Karpas-422 (cell line): ENCODE measurements around the gene SLC4A5. TPM values are rescaled to one million over a fixed set of nuclear protein-coding genes. Genes with fewer than 3 reads are reported as not detected.
"Not testable (repeated sequence)": the region's sequence is repeated elsewhere in the genome, so short reads cannot be mapped to it uniquely, and the experiment has no call there.

Source experiments
- DNase-seq: peaks from one replicate; pipeline ENCODE4 v3.0.0-alpha.2; 2015
- H2AFZ ChIP-seq: fragments of 200-600 bp; sonication (generic); 2 replicates; pipeline ENCODE4 v1.6.1; 2014; ENCODE audit warnings: antibody characterized with exemption, low read length, mixed read lengths
- H3K27ac ChIP-seq: fragments of 200-600 bp; sonication (generic); 2 replicates; pipeline ENCODE4 v1.5.1; 2014; ENCODE audit warnings: mild to moderate bottlenecking, low read length, moderate library complexity
- H3K27me3 ChIP-seq: fragments of 200-600 bp; sonication (generic); 2 replicates; pipeline ENCODE4 v1.6.1; 2014; ENCODE audit warnings: low read length, mixed read lengths
- H3K36me3 ChIP-seq: fragments of 200-600 bp; sonication (generic); 2 replicates; pipeline ENCODE4 v1.6.1; 2014; ENCODE audit warnings: low read length, mixed read lengths; ENCODE audit not compliant: insufficient read depth
- H3K4me1 ChIP-seq: fragments of 200-600 bp; sonication (generic); 2 replicates; pipeline ENCODE4 v1.6.1; 2014; ENCODE audit warnings: mild to moderate bottlenecking, low read length, mixed read lengths
- H3K4me2 ChIP-seq: fragments of 200-600 bp; sonication (generic); 2 replicates; pipeline ENCODE4 v1.6.1; 2014; ENCODE audit warnings: low read length, low read depth, mild to moderate bottlenecking; ENCODE audit not compliant: poor library complexity, severe bottlenecking
- H3K4me3 ChIP-seq: fragments of 200-600 bp; sonication (generic); 2 replicates; pipeline ENCODE4 v1.5.1; 2014; ENCODE audit warnings: mild to moderate bottlenecking, antibody characterized with exemption, low read length, mixed read lengths
- H3K79me2 ChIP-seq: fragments of 200-600 bp; sonication (generic); 2 replicates; pipeline ENCODE4 v1.6.1; 2014; ENCODE audit warnings: mild to moderate bottlenecking, low read length, mixed read lengths
- H3K9ac ChIP-seq: fragments of 200-600 bp; sonication (generic); 2 replicates; pipeline ENCODE4 v1.6.0; 2014; ENCODE audit warnings: low read length
- H3K9me2 ChIP-seq: fragments of 200-600 bp; sonication (generic), shearing (Covaris generic); replicated peaks from 2 replicates; pipeline ENCODE4 v1.6.0; 2014; ENCODE audit warnings: mild to moderate bottlenecking, low read length, moderate library complexity; ENCODE audit not compliant: insufficient read depth
- H3K9me3 ChIP-seq: fragments of 300-700, 200-600 bp; sonication (generic); 2 replicates; pipeline ENCODE4 v1.6.1; 2014; ENCODE audit warnings: low read length, mixed read lengths
- H4K20me1 ChIP-seq: fragments of 200-600 bp; sonication (generic); 2 replicates; pipeline ENCODE4 v1.6.1; 2014; ENCODE audit warnings: mild to moderate bottlenecking, antibody characterized with exemption, low read length, low read depth; ENCODE audit not compliant: insufficient read depth
- total RNA-seq: library from RNA; depleted of rRNA; stranded (reverse); fragments of >200 nt; shearing (Covaris generic); gene quantifications from 2 replicates; pipeline ENCODE4 v1.2.3, GENCODE V29; 2014; ENCODE audit warnings: low replicate concordance

SLC4A5 gene
- total RNA-seq, 1 experiment from 2014 or later = 3.2 TPM

- H3K9ac ChIP-seq = no peak overlapping the region
- no peaks in the 10 kb centered on the region for H3K79me2 ChIP-seq
- peaks cover 4% of the 10 kb centered on the region; the same call in 1 of the 2 replicates for H3K4me1 ChIP-seq
- no peaks in the 10 kb centered on the region for H3K9me3 ChIP-seq
- H3K4me3 ChIP-seq = no peak overlapping the region
- no peak overlapping the region for H2AFZ ChIP-seq
- no peaks in the 10 kb centered on the region for H3K9me2 ChIP-seq
- H3K4me2 ChIP-seq = no peak overlapping the region
- H3K36me3 ChIP-seq = peaks cover 29% of the 10 kb centered on the region
- DNase-seq = peak; percentile 56
- H3K27me3 ChIP-seq = no peaks in the 10 kb centered on the region
- no peak overlapping the region for H3K27ac ChIP-seq
- H4K20me1 ChIP-seq = peaks cover 27% of the 10 kb centered on the region
These were observed 121.5 kb downstream of the SLC4A5 start for GRCh38 chr2:74221604-74222299.

- Histone ChIP-seq H2AFZ (no peak overlapping the region), H3K36me3 (peaks cover 35% of the 10 kb centered on the region)
These were observed 122.1 kb downstream of the SLC4A5 start for GRCh38 chr2:74221091-74221490.

GRCh38 chr2:74219846-74220486, 123.2 kb downstream of the SLC4A5 start:
- Histone ChIP-seq H3K9me3 (no peaks in the 10 kb centered on the region), H3K79me2 (no peaks in the 10 kb centered on the region), H3K9ac (no peak overlapping the region), H3K9me2 (no peaks in the 10 kb centered on the region), H2AFZ (no peak overlapping the region), H3K27ac (no peak overlapping the region), H3K4me2 (no peak overlapping the region), H3K4me1 (no peaks in the 10 kb centered on the region), H3K27me3 (no peaks in the 10 kb centered on the region), H4K20me1 (peaks cover 30% of the 10 kb centered on the region), H3K4me3 (no peak overlapping the region), H3K36me3 (peaks cover 41% of the 10 kb centered on the region)
- DNase-seq = no peak

More at GRCh38 chr2:74221091-74221490, 122.1 kb downstream of the SLC4A5 start:
- Histone ChIP-seq H4K20me1 (peaks cover 29% of the 10 kb centered on the region), H3K9me3 (no peaks in the 10 kb centered on the region), H3K4me1 (peaks cover 4% of the 10 kb centered on the region; the same call in 1 of the 2 replicates), H3K9ac (no peak overlapping the region), H3K27ac (no peak overlapping the region), H3K9me2 (no peaks in the 10 kb centered on the region), H3K4me3 (no peak overlapping the region), H3K27me3 (no peaks in the 10 kb centered on the region), H3K79me2 (no peaks in the 10 kb centered on the region), H3K4me2 (no peak overlapping the region)
- no peak for DNase-seq

GRCh38 chr2:74216642-74217041, 126.6 kb downstream of the SLC4A5 start:
- Histone ChIP-seq H4K20me1 (peaks cover 24% of the 10 kb centered on the region), H3K36me3 (peaks cover 68% of the 10 kb centered on the region)
- no peak for DNase-seq

GRCh38 chr2:74215771-74216170, 127.4 kb downstream of the SLC4A5 start:
- not testable (repeated sequence) for H2AFZ ChIP-seq, H3K27ac ChIP-seq, H3K4me1 ChIP-seq, H3K4me2 ChIP-seq, H3K79me2 ChIP-seq, H3K9ac ChIP-seq, H3K4me3 ChIP-seq, H3K9me3 ChIP-seq, DNase-seq, H3K27me3 ChIP-seq, H3K9me2 ChIP-seq
- H3K36me3 ChIP-seq = peaks cover 70% of the 10 kb centered on the region
- H4K20me1 ChIP-seq = peaks cover 25% of the 10 kb centered on the region

More at GRCh38 chr2:74216642-74217041, 126.6 kb downstream of the SLC4A5 start:
- H3K79me2 ChIP-seq = 0 out of 2 replicates have a peak, but pooled peaks cover 3% of the 10 kb centered on the region
- no peak overlapping the region for H3K4me3 ChIP-seq
- no peaks in the 10 kb centered on the region for H3K9me3 ChIP-seq
- no peak overlapping the region for H3K9ac ChIP-seq
- no peak overlapping the region for H3K27ac ChIP-seq
- no peaks in the 10 kb centered on the region for H3K4me1 ChIP-seq
- H3K9me2 ChIP-seq = no peaks in the 10 kb centered on the region
- no peak overlapping the region for H3K4me2 ChIP-seq
- H2AFZ ChIP-seq = no peak overlapping the region
- no peaks in the 10 kb centered on the region for H3K27me3 ChIP-seq

- Histone ChIP-seq H3K9me3 (no peaks in the 10 kb centered on the region), H3K36me3 (peaks cover 81% of the 10 kb centered on the region), H2AFZ (no peak overlapping the region), H3K4me1 (no peaks in the 10 kb centered on the region), H3K9me2 (no peaks in the 10 kb centered on the region), H3K27me3 (no peaks in the 10 kb centered on the region), H3K79me2 (peaks cover 24% of the 10 kb centered on the region), H4K20me1 (peaks cover 42% of the 10 kb centered on the region), H3K27ac (no peak overlapping the region), H3K4me2 (no peak overlapping the region), H3K4me3 (no peak overlapping the region), H3K9ac (no peak overlapping the region)
- no peak for DNase-seq
These were observed 130.4 kb downstream of the SLC4A5 start for GRCh38 chr2:74212702-74213410.

GRCh38 chr2:74206180-74206688, 137.0 kb downstream of the SLC4A5 start:
- H3K4me3 ChIP-seq = no peak overlapping the region
- peaks cover 91% of the 10 kb centered on the region for H4K20me1 ChIP-seq
- H3K27me3 ChIP-seq = no peaks in the 10 kb centered on the region
- no peak for DNase-seq
- peaks cover 13% of the 10 kb centered on the region for H3K4me1 ChIP-seq
- H3K9ac ChIP-seq = no peak overlapping the region
- no peaks in the 10 kb centered on the region for H3K9me2 ChIP-seq
- H3K9me3 ChIP-seq = no peaks in the 10 kb centered on the region
- no peak overlapping the region for H3K27ac ChIP-seq
- no peak overlapping the region for H3K4me2 ChIP-seq
- H3K36me3 ChIP-seq = peaks cover 81% of the 10 kb centered on the region
- H3K79me2 ChIP-seq = peaks cover 88% of the 10 kb centered on the region
- H2AFZ ChIP-seq = no peak overlapping the region

GRCh38 chr2:74205596-74205995, 137.6 kb downstream of the SLC4A5 start:
- Histone ChIP-seq H3K9ac (no peak overlapping the region), H3K4me2 (no peak overlapping the region), H3K9me2 (no peaks in the 10 kb centered on the region), H3K9me3 (no peaks in the 10 kb centered on the region), H4K20me1 (peaks cover 92% of the 10 kb centered on the region), H3K4me1 (peaks cover 20% of the 10 kb centered on the region), H3K27ac (no peak overlapping the region), H3K79me2 (peaks cover 90% of the 10 kb centered on the region), H2AFZ (no peak overlapping the region), H3K27me3 (no peaks in the 10 kb centered on the region), H3K36me3 (peaks cover 82% of the 10 kb centered on the region), H3K4me3 (no peak overlapping the region)
- DNase-seq = no peak
